ENCODE measurements around the gene ZNF91. TPM values are rescaled to one million over a fixed set of nuclear protein-coding genes. Genes with fewer than 3 reads are reported as not detected.

The ZNF91 gene
- polyA plus RNA-seq, 1 donor from 2014 or later = 77.8 TPM

DNA sequence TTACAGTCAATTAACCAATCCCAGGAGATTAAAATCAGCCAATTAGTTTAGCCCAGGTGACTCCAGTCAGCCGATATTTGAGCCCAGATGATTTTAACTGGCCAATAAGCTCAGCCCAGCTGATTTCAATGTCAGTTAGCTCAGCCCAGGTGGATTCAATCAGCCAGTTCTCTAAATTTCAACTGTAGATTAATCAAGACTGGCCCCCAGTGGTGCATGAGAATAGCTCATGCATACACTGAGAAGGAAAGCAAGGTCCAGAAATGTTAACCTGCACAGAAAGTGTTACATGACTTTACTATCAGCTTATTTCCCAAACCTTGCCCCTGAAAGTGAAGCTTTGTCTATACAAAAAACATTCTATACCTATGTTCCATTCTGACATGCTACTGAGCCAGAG, 89.7 kb downstream of the ZNF91 start:
- H2AFZ ChIP-seq (ENCODE audit: low read depth, low read length) = no peak overlapping the region
- no peaks in the 10 kb centered on the region for H3K9me3 ChIP-seq (ENCODE audit: low read length)
- H3K27me3 ChIP-seq (ENCODE audit: insufficient read depth, low read depth, low read length) = no peaks in the 10 kb centered on the region
- no peaks in the 10 kb centered on the region for H3F3A ChIP-seq (ENCODE audit: insufficient read depth, low read length, poor library complexity, severe bottlenecking)
- TF ChIP-seq POLR2AphosphoS5 (IDR thresholded peaks at IDR 0.05) = no peak
- no peak for TF ChIP-seq EP300 (conservative IDR thresholded peaks at IDR 0.05; ENCODE audit: poor library complexity, severe bottlenecking)
- TF ChIP-seq, protein P1, sequence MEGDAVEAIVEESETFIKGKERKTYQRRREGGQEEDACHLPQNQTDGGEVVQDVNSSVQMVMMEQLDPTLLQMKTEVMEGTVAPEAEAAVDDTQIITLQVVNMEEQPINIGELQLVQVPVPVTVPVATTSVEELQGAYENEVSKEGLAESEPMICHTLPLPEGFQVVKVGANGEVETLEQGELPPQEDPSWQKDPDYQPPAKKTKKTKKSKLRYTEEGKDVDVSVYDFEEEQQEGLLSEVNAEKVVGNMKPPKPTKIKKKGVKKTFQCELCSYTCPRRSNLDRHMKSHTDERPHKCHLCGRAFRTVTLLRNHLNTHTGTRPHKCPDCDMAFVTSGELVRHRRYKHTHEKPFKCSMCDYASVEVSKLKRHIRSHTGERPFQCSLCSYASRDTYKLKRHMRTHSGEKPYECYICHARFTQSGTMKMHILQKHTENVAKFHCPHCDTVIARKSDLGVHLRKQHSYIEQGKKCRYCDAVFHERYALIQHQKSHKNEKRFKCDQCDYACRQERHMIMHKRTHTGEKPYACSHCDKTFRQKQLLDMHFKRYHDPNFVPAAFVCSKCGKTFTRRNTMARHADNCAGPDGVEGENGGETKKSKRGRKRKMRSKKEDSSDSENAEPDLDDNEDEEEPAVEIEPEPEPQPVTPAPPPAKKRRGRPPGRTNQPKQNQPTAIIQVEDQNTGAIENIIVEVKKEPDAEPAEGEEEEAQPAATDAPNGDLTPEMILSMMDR (IDR thresholded peaks at IDR 0.05; ENCODE audit: poor library complexity, severe bottlenecking) = peak; percentile 8
- no peak for TF ChIP-seq RAD21 (conservative IDR thresholded peaks at IDR 0.05)
- no peak for TF ChIP-seq SMC3 (conservative IDR thresholded peaks at IDR 0.05; ENCODE audit: poor library complexity)
- no peak overlapping the region for H3K9ac ChIP-seq (ENCODE audit: low read length)
- peaks cover 9% of the 10 kb centered on the region for H3K36me3 ChIP-seq (ENCODE audit: insufficient read depth, low read length)
- H3K27ac ChIP-seq (ENCODE audit: low read length) = no peak overlapping the region
- no peaks in the 10 kb centered on the region for H4K20me1 ChIP-seq (ENCODE audit: insufficient read depth)
- no peaks in the 10 kb centered on the region for H3K9me2 ChIP-seq (ENCODE audit: insufficient read depth, low read length)
- no peak overlapping the region for H3K4me2 ChIP-seq (ENCODE audit: low read length)
- no peaks in the 10 kb centered on the region for H3K79me2 ChIP-seq (replicated peaks; ENCODE audit: insufficient read depth, low read length)
- no peak overlapping the region for H3K4me3 ChIP-seq (ENCODE audit: low read length)

DNA sequence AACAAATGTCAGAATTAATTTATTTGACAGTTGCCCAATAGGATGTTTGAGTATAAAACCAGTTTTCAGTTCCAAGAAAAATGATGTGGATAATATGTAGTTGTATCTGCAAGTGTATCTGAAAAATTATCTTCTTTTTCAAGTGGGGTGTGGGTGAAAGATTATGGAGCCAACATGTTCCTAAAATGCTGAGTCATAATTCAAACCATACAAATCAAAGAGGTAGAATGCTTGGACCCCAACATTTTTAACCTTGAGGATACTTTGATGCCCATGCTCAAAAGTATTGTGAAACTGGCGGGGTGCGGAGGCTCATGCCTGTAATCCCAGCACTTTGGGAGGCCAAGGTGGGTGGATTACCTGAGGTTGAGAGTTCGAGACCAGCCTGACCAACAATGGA, 91.0 kb downstream of the ZNF91 start:
- Histone ChIP-seq H3K9me3 (ENCODE audit: low read length) (no peaks in the 10 kb centered on the region), H2AFZ (ENCODE audit: low read depth, low read length) (no peak overlapping the region), H3K27me3 (ENCODE audit: insufficient read depth, low read depth, low read length) (no peaks in the 10 kb centered on the region), H4K20me1 (ENCODE audit: insufficient read depth) (no peaks in the 10 kb centered on the region), H3F3A (ENCODE audit: insufficient read depth, low read length, poor library complexity, severe bottlenecking) (no peaks in the 10 kb centered on the region), H3K36me3 (ENCODE audit: insufficient read depth, low read length) (peaks cover 9% of the 10 kb centered on the region), H3K27ac (ENCODE audit: low read length) (no peak overlapping the region), H3K4me2 (ENCODE audit: low read length) (no peak overlapping the region), H3K4me3 (ENCODE audit: low read length) (no peak overlapping the region), H3K79me2 (replicated peaks; ENCODE audit: insufficient read depth, low read length) (no peaks in the 10 kb centered on the region), H3K9ac (ENCODE audit: low read length) (no peak overlapping the region), H3K9me2 (ENCODE audit: insufficient read depth, low read length) (no peaks in the 10 kb centered on the region)
- TF ChIP-seq EZH2 (IDR thresholded peaks at IDR 0.05; ENCODE audit: borderline replicate concordance, insufficient read depth, low read length, poor library complexity, severe bottlenecking) = no peak
- TF ChIP-seq EP300 (conservative IDR thresholded peaks at IDR 0.05; ENCODE audit: poor library complexity, severe bottlenecking) = no peak
- TF ChIP-seq RAD21 (conservative IDR thresholded peaks at IDR 0.05) = no peak
- TF ChIP-seq SMC3 (conservative IDR thresholded peaks at IDR 0.05; ENCODE audit: poor library complexity) = no peak
- TF ChIP-seq, protein P2, sequence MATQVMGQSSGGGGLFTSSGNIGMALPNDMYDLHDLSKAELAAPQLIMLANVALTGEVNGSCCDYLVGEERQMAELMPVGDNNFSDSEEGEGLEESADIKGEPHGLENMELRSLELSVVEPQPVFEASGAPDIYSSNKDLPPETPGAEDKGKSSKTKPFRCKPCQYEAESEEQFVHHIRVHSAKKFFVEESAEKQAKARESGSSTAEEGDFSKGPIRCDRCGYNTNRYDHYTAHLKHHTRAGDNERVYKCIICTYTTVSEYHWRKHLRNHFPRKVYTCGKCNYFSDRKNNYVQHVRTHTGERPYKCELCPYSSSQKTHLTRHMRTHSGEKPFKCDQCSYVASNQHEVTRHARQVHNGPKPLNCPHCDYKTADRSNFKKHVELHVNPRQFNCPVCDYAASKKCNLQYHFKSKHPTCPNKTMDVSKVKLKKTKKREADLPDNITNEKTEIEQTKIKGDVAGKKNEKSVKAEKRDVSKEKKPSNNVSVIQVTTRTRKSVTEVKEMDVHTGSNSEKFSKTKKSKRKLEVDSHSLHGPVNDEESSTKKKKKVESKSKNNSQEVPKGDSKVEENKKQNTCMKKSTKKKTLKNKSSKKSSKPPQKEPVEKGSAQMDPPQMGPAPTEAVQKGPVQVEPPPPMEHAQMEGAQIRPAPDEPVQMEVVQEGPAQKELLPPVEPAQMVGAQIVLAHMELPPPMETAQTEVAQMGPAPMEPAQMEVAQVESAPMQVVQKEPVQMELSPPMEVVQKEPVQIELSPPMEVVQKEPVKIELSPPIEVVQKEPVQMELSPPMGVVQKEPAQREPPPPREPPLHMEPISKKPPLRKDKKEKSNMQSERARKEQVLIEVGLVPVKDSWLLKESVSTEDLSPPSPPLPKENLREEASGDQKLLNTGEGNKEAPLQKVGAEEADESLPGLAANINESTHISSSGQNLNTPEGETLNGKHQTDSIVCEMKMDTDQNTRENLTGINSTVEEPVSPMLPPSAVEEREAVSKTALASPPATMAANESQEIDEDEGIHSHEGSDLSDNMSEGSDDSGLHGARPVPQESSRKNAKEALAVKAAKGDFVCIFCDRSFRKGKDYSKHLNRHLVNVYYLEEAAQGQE (IDR thresholded peaks at IDR 0.05; ENCODE audit: borderline replicate concordance) = no peak
- no peak for TF ChIP-seq POLR2AphosphoS5 (IDR thresholded peaks at IDR 0.05)
- TF ChIP-seq, protein P1 (IDR thresholded peaks at IDR 0.05; ENCODE audit: poor library complexity, severe bottlenecking) = no peak
- no peak for TF ChIP-seq MXI1 (conservative IDR thresholded peaks at IDR 0.05; ENCODE audit: poor library complexity, severe bottlenecking)
- TF ChIP-seq TAF1 (IDR thresholded peaks at IDR 0.05; ENCODE audit: low read depth) = no peak
